Measurements from ENCODE around the gene C10orf143. TPM values are rescaled to one million over a fixed set of nuclear protein-coding genes. Genes with fewer than 3 reads are reported as not detected.
A peak's percentile ranks its signal among the peaks of the same experiment; 100 is the strongest.

Gene C10orf143
- polyA plus RNA-seq, 2 of the 4 experiments (the other 2 are of a cell fraction) = 1.2 to 1.6 TPM

DNA sequence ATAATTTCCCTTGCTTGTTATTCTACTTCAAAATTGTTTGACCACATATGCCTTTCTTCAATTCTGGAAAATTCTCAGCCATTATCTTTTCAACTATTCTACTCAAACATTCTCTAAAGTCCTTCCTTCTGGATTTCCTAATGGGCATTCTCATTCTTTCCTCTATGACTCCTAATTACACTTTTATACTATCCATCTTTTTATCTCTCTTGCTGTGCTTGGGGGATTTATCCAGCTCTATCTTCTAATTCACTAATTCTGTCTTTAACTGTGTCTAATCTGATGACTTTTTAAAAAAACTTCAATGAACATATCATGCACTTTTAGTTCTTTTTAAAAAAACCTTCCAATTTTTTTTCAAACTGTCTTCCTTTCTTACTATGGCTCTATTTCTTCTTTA lies 38.4 kb downstream of the C10orf143 start (continued):
- TF ChIP-seq RNF2 (IDR thresholded peaks at IDR 0.05; ENCODE audit: borderline replicate concordance, low read depth) = no peak
- TF ChIP-seq CEBPB (IDR thresholded peaks at IDR 0.05) = no peak

DNA sequence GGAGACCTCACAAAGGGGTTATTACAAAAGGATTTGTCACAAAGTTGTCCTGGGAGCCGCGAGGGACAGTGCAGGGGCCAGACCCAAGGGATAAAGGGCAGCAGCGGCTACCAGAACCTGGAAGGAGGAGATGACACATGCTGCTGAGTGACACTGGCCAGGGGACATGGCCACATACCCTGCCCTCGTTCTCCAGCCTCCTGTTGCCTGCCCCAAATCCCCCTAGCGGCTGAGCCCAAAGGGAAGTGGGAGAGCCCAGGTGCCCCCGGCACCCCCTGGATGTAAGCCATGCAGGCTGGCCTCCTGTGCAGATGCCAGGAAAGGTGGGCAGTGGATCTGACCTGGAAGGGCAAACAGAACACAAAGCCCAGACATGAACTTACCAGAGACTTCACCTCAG lies 42.7 kb downstream of the C10orf143 start:
- FAIRE-seq (no peak), DNase-seq (ENCODE audit: low read depth in 1 of 2, low spot score in 1 of 2) (no peak), ATAC-seq (peak in 1 of 2 experiments; percentile 43; a peak in 2 of 6 replicates)
- H3K9me3 ChIP-seq = 0 out of 3 replicates have a peak, but pooled peaks cover 2% of the 10 kb centered on the region
- no peak overlapping the region for H3K4me2 ChIP-seq
- WGBS (ENCODE audit: missing lambda C conversion rate) = 17% methylated on average over 5 of the region's 6 CpGs
- no peak for TF ChIP-seq BHLHE40 (IDR thresholded peaks at IDR 0.05; ENCODE audit: low read depth, low read length)
- TF ChIP-seq, protein P1, sequence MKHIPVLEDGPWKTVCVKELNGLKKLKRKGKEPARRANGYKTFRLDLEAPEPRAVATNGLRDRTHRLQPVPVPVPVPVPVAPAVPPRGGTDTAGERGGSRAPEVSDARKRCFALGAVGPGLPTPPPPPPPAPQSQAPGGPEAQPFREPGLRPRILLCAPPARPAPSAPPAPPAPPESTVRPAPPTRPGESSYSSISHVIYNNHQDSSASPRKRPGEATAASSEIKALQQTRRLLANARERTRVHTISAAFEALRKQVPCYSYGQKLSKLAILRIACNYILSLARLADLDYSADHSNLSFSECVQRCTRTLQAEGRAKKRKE (CRISPR knock-in tag; IDR thresholded peaks at IDR 0.05; ENCODE audit: low read depth) = no peak
- TF ChIP-seq CBX2 (IDR thresholded peaks at IDR 0.05; ENCODE audit: borderline replicate concordance, low read depth) = no peak
- TF ChIP-seq, protein P2, sequence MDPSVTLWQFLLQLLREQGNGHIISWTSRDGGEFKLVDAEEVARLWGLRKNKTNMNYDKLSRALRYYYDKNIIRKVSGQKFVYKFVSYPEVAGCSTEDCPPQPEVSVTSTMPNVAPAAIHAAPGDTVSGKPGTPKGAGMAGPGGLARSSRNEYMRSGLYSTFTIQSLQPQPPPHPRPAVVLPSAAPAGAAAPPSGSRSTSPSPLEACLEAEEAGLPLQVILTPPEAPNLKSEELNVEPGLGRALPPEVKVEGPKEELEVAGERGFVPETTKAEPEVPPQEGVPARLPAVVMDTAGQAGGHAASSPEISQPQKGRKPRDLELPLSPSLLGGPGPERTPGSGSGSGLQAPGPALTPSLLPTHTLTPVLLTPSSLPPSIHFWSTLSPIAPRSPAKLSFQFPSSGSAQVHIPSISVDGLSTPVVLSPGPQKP (IDR thresholded peaks at IDR 0.05; ENCODE audit: low read depth, low read length) = no peak
- TF ChIP-seq GATA3 (IDR thresholded peaks at IDR 0.05; ENCODE audit: borderline replicate concordance) = no peak
- TF ChIP-seq EHMT2 (IDR thresholded peaks at IDR 0.05; ENCODE audit: low read depth) = no peak
- TF ChIP-seq FOSL2 (IDR thresholded peaks at IDR 0.05) = no peak
- TF ChIP-seq FOSL2 (CRISPR knock-in tag; IDR thresholded peaks at IDR 0.05) = no peak
- ChIA-PET CTCF (no interaction called here), POLR2A (no interaction called here)
- H3K4me1 ChIP-seq = no peaks in the 10 kb centered on the region
- H3K27ac ChIP-seq = no peak overlapping the region
- H3K4me3 ChIP-seq = no peak overlapping the region

DNA sequence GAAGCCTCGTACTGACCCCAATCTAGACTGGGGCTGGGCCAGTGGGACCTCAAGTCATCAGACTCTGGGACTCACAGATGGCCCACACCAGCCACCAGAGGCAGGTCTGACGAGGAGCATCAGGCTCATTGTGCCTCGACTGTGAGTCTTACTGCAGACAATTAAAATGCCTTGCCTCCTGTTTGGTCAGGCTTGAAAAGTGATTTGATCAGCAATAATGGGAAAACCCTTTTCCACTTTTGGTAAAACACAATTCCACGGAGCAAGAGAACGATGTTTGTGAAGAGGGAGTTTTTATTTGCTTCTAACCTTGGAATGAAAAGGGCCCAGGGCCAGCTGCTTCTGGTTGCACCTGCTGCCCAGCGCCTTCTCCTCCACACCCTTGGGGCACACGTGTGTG lies 43.9 kb downstream of the C10orf143 start:
- no peak for TF ChIP-seq RNF2 (IDR thresholded peaks at IDR 0.05; ENCODE audit: borderline replicate concordance, low read depth)
- TF ChIP-seq, protein P3, sequence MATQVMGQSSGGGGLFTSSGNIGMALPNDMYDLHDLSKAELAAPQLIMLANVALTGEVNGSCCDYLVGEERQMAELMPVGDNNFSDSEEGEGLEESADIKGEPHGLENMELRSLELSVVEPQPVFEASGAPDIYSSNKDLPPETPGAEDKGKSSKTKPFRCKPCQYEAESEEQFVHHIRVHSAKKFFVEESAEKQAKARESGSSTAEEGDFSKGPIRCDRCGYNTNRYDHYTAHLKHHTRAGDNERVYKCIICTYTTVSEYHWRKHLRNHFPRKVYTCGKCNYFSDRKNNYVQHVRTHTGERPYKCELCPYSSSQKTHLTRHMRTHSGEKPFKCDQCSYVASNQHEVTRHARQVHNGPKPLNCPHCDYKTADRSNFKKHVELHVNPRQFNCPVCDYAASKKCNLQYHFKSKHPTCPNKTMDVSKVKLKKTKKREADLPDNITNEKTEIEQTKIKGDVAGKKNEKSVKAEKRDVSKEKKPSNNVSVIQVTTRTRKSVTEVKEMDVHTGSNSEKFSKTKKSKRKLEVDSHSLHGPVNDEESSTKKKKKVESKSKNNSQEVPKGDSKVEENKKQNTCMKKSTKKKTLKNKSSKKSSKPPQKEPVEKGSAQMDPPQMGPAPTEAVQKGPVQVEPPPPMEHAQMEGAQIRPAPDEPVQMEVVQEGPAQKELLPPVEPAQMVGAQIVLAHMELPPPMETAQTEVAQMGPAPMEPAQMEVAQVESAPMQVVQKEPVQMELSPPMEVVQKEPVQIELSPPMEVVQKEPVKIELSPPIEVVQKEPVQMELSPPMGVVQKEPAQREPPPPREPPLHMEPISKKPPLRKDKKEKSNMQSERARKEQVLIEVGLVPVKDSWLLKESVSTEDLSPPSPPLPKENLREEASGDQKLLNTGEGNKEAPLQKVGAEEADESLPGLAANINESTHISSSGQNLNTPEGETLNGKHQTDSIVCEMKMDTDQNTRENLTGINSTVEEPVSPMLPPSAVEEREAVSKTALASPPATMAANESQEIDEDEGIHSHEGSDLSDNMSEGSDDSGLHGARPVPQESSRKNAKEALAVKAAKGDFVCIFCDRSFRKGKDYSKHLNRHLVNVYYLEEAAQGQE (IDR thresholded peaks at IDR 0.05) = no peak
- no peak for TF ChIP-seq RFX5 (IDR thresholded peaks at IDR 0.05)
- no peak for TF ChIP-seq HDAC2 (IDR thresholded peaks at IDR 0.05)
- TF ChIP-seq, protein P4, sequence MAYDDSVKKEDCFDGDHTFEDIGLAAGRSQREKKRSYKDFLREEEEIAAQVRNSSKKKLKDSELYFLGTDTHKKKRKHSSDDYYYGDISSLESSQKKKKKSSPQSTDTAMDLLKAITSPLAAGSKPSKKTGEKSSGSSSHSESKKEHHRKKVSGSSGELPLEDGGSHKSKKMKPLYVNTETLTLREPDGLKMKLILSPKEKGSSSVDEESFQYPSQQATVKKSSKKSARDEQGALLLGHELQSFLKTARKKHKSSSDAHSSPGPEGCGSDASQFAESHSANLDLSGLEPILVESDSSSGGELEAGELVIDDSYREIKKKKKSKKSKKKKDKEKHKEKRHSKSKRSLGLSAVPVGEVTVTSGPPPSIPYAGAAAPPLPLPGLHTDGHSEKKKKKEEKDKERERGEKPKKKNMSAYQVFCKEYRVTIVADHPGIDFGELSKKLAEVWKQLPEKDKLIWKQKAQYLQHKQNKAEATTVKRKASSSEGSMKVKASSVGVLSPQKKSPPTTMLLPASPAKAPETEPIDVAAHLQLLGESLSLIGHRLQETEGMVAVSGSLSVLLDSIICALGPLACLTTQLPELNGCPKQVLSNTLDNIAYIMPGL (CRISPR knock-in tag; IDR thresholded peaks at IDR 0.05; ENCODE audit: borderline replicate concordance) = no peak
- TF ChIP-seq MAFK (IDR thresholded peaks at IDR 0.05; ENCODE audit: partially characterized antibody) = peak; percentile 60
- no peak for TF ChIP-seq POLR2A (IDR thresholded peaks at IDR 0.05; ENCODE audit: low read length)
- Histone ChIP-seq H3K4me1 (no peaks in the 10 kb centered on the region), H3K4me2 (no peak overlapping the region), H3K4me3 (no peak overlapping the region), H3K9me3 (no peaks in the 10 kb centered on the region), H3K27ac (no peak overlapping the region)
- ATAC-seq (no peak), FAIRE-seq (no peak), DNase-seq (ENCODE audit: low read depth in 1 of 2, low spot score in 1 of 2) (no peak)
- CTCF ChIA-PET = no interaction called here
- 25% methylated on average over 7 of the region's 7 CpGs for WGBS (ENCODE audit: missing lambda C conversion rate)
- POLR2A ChIA-PET = no interaction called here
